Panc1 (cell line): ENCODE data around the gene ITGAL. TPM values are rescaled to one million over a fixed set of nuclear protein-coding genes. Genes with fewer than 3 reads are reported as not detected.

Experiments
- ATAC-seq: fragments of 200-7000 bp; cut with Tn5 transposase; 2 replicates; pipeline ENCODE4 v1.9.1; 2020; ENCODE audit warnings: mild to moderate bottlenecking, moderate library complexity
- Bru-seq: library from RNA; stranded (reverse); fragments of 400-500 nt; gene quantifications from one replicate; lab custom pipeline; 2021; lab: Mats Ljungman, UMichigan
- BruChase-seq, 2 experiments: library from RNA; stranded (reverse); fragments of 400-500 nt; gene quantifications; one replicate each; lab custom pipeline; 2021; lab: Mats Ljungman, UMichigan
- BruUV-seq: library from RNA; stranded (reverse); fragments of 400-500 nt; replicated peaks from 2 replicates; lab custom pipeline; 2021; lab: Mats Ljungman, UMichigan
- CTCF ChIA-PET: fragments of 300-600 bp; sonication (Branson Sonifier 250); formaldehyde crosslinking; loops from one replicate; lab custom pipeline; 2022; ENCODE audit warnings: antibody characterized with exemption; lab: Charles Lee
- POLR2A ChIA-PET: fragments of 300-600 bp; sonication (Branson Sonifier 250); formaldehyde crosslinking; loops from one replicate; lab custom pipeline; 2022; ENCODE audit warnings: antibody characterized with exemption; lab: Charles Lee
- DNase-seq: peaks from one replicate; pipeline ENCODE4 v3.0.0-alpha.2; 2010; ENCODE audit warnings: low read depth, low spot score
- H3K27ac ChIP-seq: 2 replicates; pipeline ENCODE4 v1.5.1; 2011; ENCODE audit warnings: mild to moderate bottlenecking, low read length, inconsistent platforms
- H3K27me3 ChIP-seq: fragments of 200-500 bp; sonication (Bioruptor generic); 2 replicates; pipeline ENCODE4 v1.6.0; 2014; ENCODE audit warnings: low read length, inconsistent platforms; ENCODE audit not compliant: control insufficient read depth, insufficient read depth
- H3K36me3 ChIP-seq: fragments of 200-500 bp; sonication (Bioruptor generic); 2 replicates; pipeline ENCODE4 v1.5.1; 2014; ENCODE audit warnings: inconsistent platforms, mild to moderate bottlenecking, low read length, moderate library complexity; ENCODE audit not compliant: control insufficient read depth, insufficient read depth
- H3K4me1 ChIP-seq: 2 replicates; pipeline ENCODE4 v1.5.1; 2011; ENCODE audit warnings: inconsistent platforms, mild to moderate bottlenecking, low read length, moderate library complexity; ENCODE audit not compliant: control insufficient read depth, insufficient read depth
- H3K4me3 ChIP-seq, 2 experiments: 2 replicates each; pipeline ENCODE4 v1.5.1; 2011 to 2012; ENCODE audit warnings: low read depth in 2 of 2, low read length in 2 of 2, mild to moderate bottlenecking in 2 of 2, inconsistent platforms in 1 of 2, moderate library complexity in 1 of 2
- H3K9me3 ChIP-seq: fragments of 200-500 bp; sonication (Bioruptor generic); 2 replicates; pipeline ENCODE4 v1.5.1; 2014; ENCODE audit warnings: low read depth, mild to moderate bottlenecking, inconsistent platforms, low read length, moderate library complexity; ENCODE audit not compliant: control insufficient read depth, insufficient read depth
- CTCF ChIP-seq: fragments of 450-650 bp; IDR thresholded peaks from 2 replicates; pipeline ENCODE4 v1.5.1; 2017; ENCODE audit warnings: mild to moderate bottlenecking
- POLR2AphosphoS5 ChIP-seq: IDR thresholded peaks from 2 replicates; pipeline ENCODE4 v1.6.1; 2012; ENCODE audit warnings: mild to moderate bottlenecking, low read depth, low read length, moderate library complexity
- REST ChIP-seq, 2 experiments: IDR thresholded peaks; 2 replicates each; pipeline ENCODE4 v1.6.1; 2011 to 2012; ENCODE audit warnings: low read depth in 2 of 2, control low read depth in 1 of 2, low read length in 1 of 2, mild to moderate bottlenecking in 1 of 2, moderate library complexity in 1 of 2; ENCODE audit not compliant: insufficient read depth in 1 of 2
- SIN3A ChIP-seq: IDR thresholded peaks from 2 replicates; pipeline ENCODE4 v1.6.1; 2012; ENCODE audit warnings: low read depth, mild to moderate bottlenecking, low read length, moderate library complexity, borderline replicate concordance; ENCODE audit not compliant: insufficient read depth
- TCF7L2 ChIP-seq: IDR thresholded peaks from 2 replicates; pipeline ENCODE4 v1.6.1; 2011; ENCODE audit warnings: mild to moderate bottlenecking, low read depth, low read length, inconsistent platforms
- in situ Hi-C: cut with HindIII; loops from 2 replicates; pipeline ENCODE4 v1.10.0; 2016; ENCODE audit warnings: low sequenced_read_pairs, low pct_unique_long_range_greater_than_20kb
- intact Hi-C: fragments of 100-400 bp; cut with micrococcal nuclease; formaldehyde crosslinking; loops from one replicate; pipeline ENCODE4 v1.10.0; 2022; ENCODE audit not compliant: unreplicated experiment
- long read RNA-seq: library from polyadenylated mRNA; unstranded; transcript quantifications from one replicate; pipeline ENCODE4 v2.0.0, GENCODE V29; 2021; ENCODE audit not compliant: unreplicated experiment
- polyA plus RNA-seq: library from polyadenylated mRNA; unstranded; fragments of >200 nt; gene quantifications from one replicate; pipeline ENCODE4 v1.2.1, GENCODE V29; 2012; ENCODE audit warnings: missing spikeins; ENCODE audit not compliant: insufficient read length
- total RNA-seq: library from RNA; stranded (reverse); gene quantifications from one replicate; pipeline ENCODE4 v1.2.1, GENCODE V29; 2021; ENCODE audit not compliant: unreplicated experiment

The ITGAL gene
- 0.54 TPM for total RNA-seq
- polyA plus RNA-seq = not detected
- percentile 7 among the genes with signal in this experiment for Bru-seq, nascent RNA
- percentile 12 among the genes with signal in this experiment for BruChase-seq, experiment 1, labeled RNA remaining after a 2-hour chase
- percentile 15 among the genes with signal in this experiment for BruChase-seq, experiment 2, labeled RNA remaining after a 6-hour chase
- long read RNA-seq, partial matches to known transcripts = 0 of 1 reads
- long read RNA-seq, other reads (novel, unspliced or antisense) = 1 of 1 reads

- CTCF ChIA-PET = no interaction called here
- ATAC-seq = peak; percentile 42; the same call in 1 of the 2 replicates
- Histone ChIP-seq H3K4me3 (no peak within 1 kb of the TSS), H3K27me3 (no peaks in the 10 kb centered on the region), H3K27ac (no peak within 1 kb of the TSS), H3K36me3 (no peaks in the 10 kb centered on the region), H3K9me3 (no peaks in the 10 kb centered on the region), H3K4me1 (no peaks in the 10 kb centered on the region)
- no TSS peak for BruUV-seq
- TF ChIP-seq CTCF = no peak
- TF ChIP-seq TCF7L2 = no peak
- TF ChIP-seq REST (IDR thresholded peaks at IDR 0.05; ENCODE audit: insufficient read depth in 1 of 2, low read depth in 2 of 2, low read length in 1 of 2) = no peak
- TF ChIP-seq POLR2AphosphoS5 = no peak
- no peak for TF ChIP-seq SIN3A
- POLR2A ChIA-PET = no interaction called here
- DNase-seq = no peak
- in situ Hi-C loops = no loop called here
- intact Hi-C loops = no loop called here
Measured at GRCh38 chr16:30472328-30472942, at the start of gene ITGAL. Gene ITGAL (plus strand): TSS chr16:30472742. CDS start chr16:30472838, 96 bp downstream.

DNA sequence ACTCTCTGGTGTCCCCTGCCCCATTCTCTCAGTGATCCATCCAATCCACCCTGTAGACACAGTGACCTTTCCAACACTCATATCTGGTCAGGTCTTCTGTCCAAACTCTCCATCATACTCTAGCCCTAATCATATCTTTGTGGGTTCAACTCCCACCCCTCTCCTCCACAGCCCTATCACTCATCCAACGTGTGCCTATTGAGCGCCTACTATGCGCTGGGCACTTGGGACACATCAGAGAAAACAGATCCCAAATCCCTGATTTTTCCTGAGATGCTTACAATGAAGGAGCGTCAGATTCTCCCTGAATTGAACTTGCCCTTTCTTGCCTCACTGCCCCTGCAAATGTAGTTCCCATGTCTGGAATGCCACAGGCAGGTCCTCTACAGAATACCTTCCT, 44.5 kb upstream of the ITGAL start:
- H3K27me3 ChIP-seq = no peaks in the 10 kb centered on the region
- intact Hi-C loops = no loop called here
- BruUV-seq = no TSS peak
- ChIA-PET POLR2A (no interaction called here), CTCF (no interaction called here)
- H3K4me3 ChIP-seq = no peak overlapping the region
- H3K27ac ChIP-seq = no peak overlapping the region
- H3K36me3 ChIP-seq = peaks cover 9% of the 10 kb centered on the region; the same call in 1 of the 2 replicates
- H3K9me3 ChIP-seq = no peaks in the 10 kb centered on the region
- no peak for TF ChIP-seq TCF7L2
- no peak for TF ChIP-seq SIN3A
- TF ChIP-seq REST (IDR thresholded peaks at IDR 0.05; ENCODE audit: insufficient read depth in 1 of 2, low read depth in 2 of 2, low read length in 1 of 2) = no peak
- TF ChIP-seq POLR2AphosphoS5 = no peak
- TF ChIP-seq CTCF = no peak
- ATAC-seq (no peak), DNase-seq (no peak)
- in situ Hi-C loops = no loop called here
- peaks cover 9% of the 10 kb centered on the region for H3K4me1 ChIP-seq
